Measurements from ENCODE around the gene NRARP. TPM values are rescaled to one million over a fixed set of nuclear protein-coding genes. Genes with fewer than 3 reads are reported as not detected.

The NRARP gene
- total RNA-seq, 1 experiment from 2014 or later: 23.8 TPM

DNA sequence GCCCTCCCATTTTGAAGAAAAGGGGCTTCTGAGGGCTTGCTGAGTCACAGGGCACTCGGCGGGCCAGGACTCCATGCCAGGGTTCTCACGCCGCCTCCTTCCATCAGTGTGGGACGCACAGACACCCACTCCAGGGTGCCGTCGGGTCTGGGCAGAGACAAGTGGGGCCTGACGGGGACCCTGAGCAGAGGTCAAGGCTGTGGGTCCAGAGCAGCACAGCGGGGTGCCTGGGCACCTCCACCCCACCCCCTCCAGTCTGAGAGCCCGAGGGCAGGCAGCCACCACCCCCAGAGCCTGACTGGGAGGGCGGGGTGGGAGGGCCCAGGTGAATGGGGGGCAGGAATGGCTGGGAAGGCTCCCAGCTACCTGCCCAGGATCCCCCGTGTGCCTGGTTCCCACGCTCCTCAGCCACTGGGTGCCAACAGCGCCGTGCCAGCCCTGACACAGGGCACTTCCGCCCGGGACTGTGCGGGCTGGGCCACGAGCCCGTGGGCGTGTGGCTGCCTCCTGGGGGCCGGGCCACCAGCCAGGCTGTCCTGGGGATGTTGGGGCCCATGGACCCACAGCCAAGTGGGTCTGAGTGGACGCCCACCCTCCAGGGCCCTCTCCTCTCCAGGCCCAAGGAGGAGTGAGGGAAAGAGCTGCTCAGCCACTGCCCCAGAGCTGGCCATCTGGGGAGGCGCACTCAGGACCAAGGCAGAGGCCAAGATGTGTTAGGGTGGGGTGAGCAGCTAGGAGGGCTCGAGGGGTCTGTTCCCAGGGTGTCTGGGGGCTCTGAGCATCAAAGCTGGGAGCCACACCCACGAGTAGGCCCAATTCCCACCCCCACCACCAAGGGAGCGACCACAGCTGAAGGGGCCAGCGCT lies 10.1 kb upstream of the NRARP start:
- H3K9me3 Mint-ChIP-seq: no peaks in the 10 kb centered on the region
- H3K79me2 ChIP-seq (ENCODE audit: insufficient read depth, low read length): no peaks in the 10 kb centered on the region
- H3K23ac ChIP-seq (ENCODE audit: insufficient read length, low read depth, low read length): no peak overlapping the region
- no peak overlapping the region for H3K18ac ChIP-seq (ENCODE audit: insufficient read length, low read depth, low read length)
- no peak overlapping the region for H4K91ac ChIP-seq (ENCODE audit: insufficient read length, low read depth, low read length)
- no peak for DNase-seq
- no peak overlapping the region for H2AK5ac ChIP-seq (ENCODE audit: insufficient read length, low read length)
- no peaks in the 10 kb centered on the region for H3K23me2 ChIP-seq (ENCODE audit: insufficient read length, low read depth, low read length, poor library complexity, severe bottlenecking)
- no peak overlapping the region for H3K27ac Mint-ChIP-seq
- no peak overlapping the region for H3K4me3 Mint-ChIP-seq
- H2BK15ac ChIP-seq (ENCODE audit: low read depth, low read length): no peak overlapping the region
- no peaks in the 10 kb centered on the region for H3K79me1 ChIP-seq (ENCODE audit: insufficient read depth, low read depth, low read length, poor library complexity, severe bottlenecking)
- H2BK120ac ChIP-seq (ENCODE audit: low read depth, low read length, poor library complexity, severe bottlenecking): no peak overlapping the region
- peaks cover 3% of the 10 kb centered on the region for H3K27me3 Mint-ChIP-seq (ENCODE audit: low read depth)
- no peaks in the 10 kb centered on the region for H4K20me1 ChIP-seq (ENCODE audit: control insufficient read depth, insufficient read depth, insufficient read length)
- no peaks in the 10 kb centered on the region for H3K36me3 Mint-ChIP-seq (ENCODE audit: insufficient read depth in 1 of 3, low read depth in 3 of 3)
- H2BK12ac ChIP-seq (ENCODE audit: insufficient read length, low read depth, low read length): no peak overlapping the region
- H3K9ac ChIP-seq (ENCODE audit: extremely low read depth, insufficient read length, low read length): no peak overlapping the region
- no peak overlapping the region for H3K56ac ChIP-seq (ENCODE audit: insufficient read length, low read depth, low read length)
- peaks cover 8 to 22% of the 10 kb centered on the region in 2 experiments; a peak in 3 of 4 replicates for H3K4me1 Mint-ChIP-seq
- H2BK5ac ChIP-seq (ENCODE audit: insufficient read length, low read length): no peak overlapping the region
- no peak overlapping the region for H4K5ac ChIP-seq (ENCODE audit: insufficient read length, low read depth, low read length)
- H3K4ac ChIP-seq (ENCODE audit: low read depth, low read length): no peak overlapping the region
- no peak overlapping the region for H2BK20ac ChIP-seq (ENCODE audit: low read depth, low read length, poor library complexity, severe bottlenecking)
- H3K27ac ChIP-seq (ENCODE audit: insufficient read length, low read depth, low read length): no peak overlapping the region
- WGBS (ENCODE audit: extremely low coverage, insufficient read length, low lambda C conversion rate): no CpG with 5 or more reads among the region's 28 CpGs
- H3K14ac ChIP-seq (ENCODE audit: insufficient read depth, low read length): no peak overlapping the region
- no peak overlapping the region for H3K4me2 ChIP-seq (ENCODE audit: insufficient read depth, insufficient read length, low read length)
- H2AFZ ChIP-seq (ENCODE audit: low read length): no peak overlapping the region
- H4K8ac ChIP-seq (replicated peaks; ENCODE audit: insufficient read length, low read depth, low read length): no peak overlapping the region
- H3K4me1 ChIP-seq (ENCODE audit: insufficient read depth, low read length): no peaks in the 10 kb centered on the region; the same call in 1 of the 2 replicates
- no peak overlapping the region for H3T11ph ChIP-seq (ENCODE audit: low read length)
- no peaks in the 10 kb centered on the region for H3K27me3 ChIP-seq (ENCODE audit: insufficient read depth, low read length)
- no peaks in the 10 kb centered on the region for H3K9me3 ChIP-seq (ENCODE audit: control insufficient read depth, low read depth, low read length)
- TF ChIP-seq, protein P1, sequence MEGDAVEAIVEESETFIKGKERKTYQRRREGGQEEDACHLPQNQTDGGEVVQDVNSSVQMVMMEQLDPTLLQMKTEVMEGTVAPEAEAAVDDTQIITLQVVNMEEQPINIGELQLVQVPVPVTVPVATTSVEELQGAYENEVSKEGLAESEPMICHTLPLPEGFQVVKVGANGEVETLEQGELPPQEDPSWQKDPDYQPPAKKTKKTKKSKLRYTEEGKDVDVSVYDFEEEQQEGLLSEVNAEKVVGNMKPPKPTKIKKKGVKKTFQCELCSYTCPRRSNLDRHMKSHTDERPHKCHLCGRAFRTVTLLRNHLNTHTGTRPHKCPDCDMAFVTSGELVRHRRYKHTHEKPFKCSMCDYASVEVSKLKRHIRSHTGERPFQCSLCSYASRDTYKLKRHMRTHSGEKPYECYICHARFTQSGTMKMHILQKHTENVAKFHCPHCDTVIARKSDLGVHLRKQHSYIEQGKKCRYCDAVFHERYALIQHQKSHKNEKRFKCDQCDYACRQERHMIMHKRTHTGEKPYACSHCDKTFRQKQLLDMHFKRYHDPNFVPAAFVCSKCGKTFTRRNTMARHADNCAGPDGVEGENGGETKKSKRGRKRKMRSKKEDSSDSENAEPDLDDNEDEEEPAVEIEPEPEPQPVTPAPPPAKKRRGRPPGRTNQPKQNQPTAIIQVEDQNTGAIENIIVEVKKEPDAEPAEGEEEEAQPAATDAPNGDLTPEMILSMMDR (conservative IDR thresholded peaks at IDR 0.05): no peak
